Anterior cingulate cortex (tissue), 58 donors: ENCODE results near the gene PVALEF.

ENCODE experiments used
- DNase-seq, 58 donors: peaks; one replicate each; lab custom pipeline; 2025; lab: John Stamatoyannopoulos, UW

PVALEF gene

GRCh38 chr17:81229666-81229920 is 64.3 kb downstream of the PVALEF start:
- no peak for DNase-seq

- no peak for DNase-seq
Observed at GRCh38 chr17:81230043-81230820, 64.9 kb downstream of the PVALEF start.

GRCh38 chr17:81231121-81231645 is 65.9 kb downstream of the PVALEF start:
- DNase-seq, result no peak

DNA sequence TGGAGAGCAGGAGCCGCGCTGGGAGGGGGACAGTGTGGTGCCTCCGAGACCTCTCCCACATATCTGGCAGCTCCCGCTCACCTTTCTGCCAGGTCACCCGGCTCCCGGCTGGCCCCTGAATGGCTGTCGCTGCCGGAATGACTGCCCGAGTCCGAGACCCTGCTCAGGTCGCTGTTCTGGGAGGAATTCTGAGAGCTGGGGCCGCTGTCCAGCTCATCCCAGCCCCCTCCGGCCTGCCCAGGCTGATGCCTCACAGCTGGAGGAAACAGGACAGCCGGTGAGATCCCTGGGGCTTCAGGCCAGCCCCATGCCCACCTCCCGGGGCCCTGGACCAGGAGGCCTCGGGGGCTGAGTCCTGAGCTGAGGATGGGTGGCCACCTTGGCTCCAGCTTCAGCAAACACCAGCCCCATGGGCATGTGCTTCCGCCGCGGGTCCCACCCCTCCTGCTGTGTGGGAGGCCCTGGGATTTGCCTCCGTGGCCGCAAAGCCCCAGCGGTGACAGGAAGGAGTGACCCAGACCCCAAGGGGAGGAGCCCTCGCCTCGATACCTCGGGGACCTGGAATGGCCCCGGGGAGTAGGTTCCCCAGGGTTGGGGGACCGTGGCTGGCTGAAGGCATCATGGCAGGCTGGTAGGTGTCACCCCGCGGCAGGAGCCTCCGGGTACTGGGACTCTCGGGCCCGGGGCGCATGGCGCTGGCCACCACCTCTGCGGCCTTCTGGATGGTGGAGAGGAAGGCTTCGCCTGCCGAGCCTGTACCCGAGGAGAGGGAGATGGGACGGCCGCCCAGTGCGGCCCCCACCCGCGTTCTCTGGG is 66.7 kb downstream of the PVALEF start:
- no peak for DNase-seq
